COR-L47 (cell line): ENCODE data around the gene NUTM2A.
"Not testable (repeated sequence)": the region's sequence is repeated elsewhere in the genome, so short reads cannot be mapped to it uniquely, and the experiment has no call there.

Experiments used
- DNase-seq: peaks from one replicate; lab custom pipeline; 2025; lab: John Stamatoyannopoulos, UW

Gene NUTM2A, protein sequence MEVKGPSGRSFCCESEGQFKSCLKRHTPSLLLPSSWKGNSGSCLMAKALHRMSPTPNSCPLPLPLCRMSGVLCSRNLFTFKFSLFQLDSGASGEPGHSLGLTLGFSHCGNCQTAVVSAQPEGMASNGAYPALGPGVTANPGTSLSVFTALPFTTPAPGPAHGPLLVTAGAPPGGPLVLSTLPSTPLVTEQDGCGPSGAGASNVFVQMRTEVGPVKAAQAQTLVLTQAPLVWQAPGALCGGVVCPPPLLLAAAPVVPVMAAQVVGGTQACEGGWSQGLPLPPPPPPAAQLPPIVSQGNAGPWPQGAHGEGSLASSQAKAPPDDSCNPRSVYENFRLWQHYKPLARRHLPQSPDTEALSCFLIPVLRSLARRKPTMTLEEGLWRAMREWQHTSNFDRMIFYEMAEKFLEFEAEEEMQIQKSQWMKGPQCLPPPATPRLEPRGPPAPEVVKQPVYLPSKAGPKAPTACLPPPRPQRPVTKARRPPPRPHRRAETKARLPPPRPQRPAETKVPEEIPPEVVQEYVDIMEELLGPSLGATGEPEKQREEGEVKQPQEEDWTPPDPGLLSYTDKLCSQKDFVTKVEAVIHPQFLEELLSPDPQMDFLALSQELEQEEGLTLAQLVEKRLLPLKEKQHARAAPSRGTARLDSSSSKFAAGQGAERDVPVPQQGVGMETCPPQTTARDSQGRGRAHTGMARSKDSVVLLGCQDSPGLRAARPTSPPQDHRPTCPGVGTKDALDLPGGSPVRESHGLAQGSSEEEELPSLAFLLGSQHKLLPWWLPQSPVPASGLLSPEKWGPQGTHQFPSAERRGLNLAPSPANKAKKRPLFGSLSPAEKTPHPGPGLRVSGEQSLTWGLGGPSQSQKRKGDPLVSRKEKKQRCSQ

DNA sequence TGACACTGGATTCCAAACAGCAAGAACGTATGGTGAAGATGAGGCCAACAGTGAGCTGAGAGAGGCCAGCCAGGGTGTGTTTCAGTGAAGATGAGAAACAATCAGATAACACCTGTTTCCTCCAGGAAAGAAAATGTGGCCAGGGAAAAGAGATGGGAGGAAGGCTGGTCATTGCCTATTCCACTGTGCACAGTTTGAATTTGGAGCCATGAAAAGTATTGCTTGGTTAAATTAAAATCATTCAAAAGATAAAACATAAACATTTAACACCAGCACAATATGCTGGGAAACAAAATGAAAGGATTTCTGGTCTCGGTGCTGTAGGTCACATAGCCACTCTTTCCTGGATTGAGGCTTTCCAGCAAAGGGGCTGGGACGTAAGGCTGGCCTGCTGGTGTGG is at the start of gene NUTM2A:
NUTM2A (plus strand) TSS at position 301 of the 400 bp plus-strand sequence. CDS start 383 bp downstream, outside the sequence.
- not testable (repeated sequence) for DNase-seq

DNA sequence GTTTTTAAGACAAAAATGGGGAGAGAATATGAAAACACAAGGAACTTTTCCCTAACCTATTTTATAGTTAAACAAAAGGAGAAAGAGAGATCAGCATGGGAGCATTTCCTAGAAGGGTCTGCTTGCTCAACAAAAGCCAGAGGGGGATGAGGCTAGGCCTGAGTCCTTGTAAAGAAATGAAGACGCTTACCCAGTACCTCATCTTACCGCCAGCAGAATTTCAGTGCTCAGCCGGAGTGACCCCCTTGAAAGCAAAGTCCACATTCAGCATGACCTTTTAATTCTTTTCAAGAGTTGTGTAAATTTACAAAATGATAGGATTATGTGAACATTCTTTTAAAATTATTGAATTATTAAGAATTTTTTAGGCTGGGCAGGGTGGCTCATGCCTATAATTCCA is 47.7 kb upstream of the NUTM2A start:
- not testable (repeated sequence) for DNase-seq

DNA sequence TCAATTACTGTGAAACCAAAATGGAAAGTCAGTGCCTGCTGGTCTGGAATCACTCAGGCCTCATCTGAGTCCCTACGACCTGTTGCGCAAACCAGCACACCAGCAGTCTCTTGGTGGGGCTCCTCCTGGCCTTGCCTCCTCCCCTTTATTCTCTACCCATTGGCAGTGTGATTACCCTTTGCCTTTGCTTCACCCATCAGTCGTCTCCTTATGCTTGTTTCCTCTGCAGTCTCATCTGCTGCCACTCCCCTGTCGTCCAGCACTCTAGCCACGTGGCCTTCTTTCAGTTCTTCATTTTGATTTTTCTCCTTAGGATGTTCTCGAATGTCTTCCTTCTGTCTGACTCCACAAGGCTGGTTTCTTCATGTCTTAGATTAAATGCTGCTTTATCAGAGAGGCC is 40.8 kb upstream of the NUTM2A start:
- not testable (repeated sequence) for DNase-seq

DNA sequence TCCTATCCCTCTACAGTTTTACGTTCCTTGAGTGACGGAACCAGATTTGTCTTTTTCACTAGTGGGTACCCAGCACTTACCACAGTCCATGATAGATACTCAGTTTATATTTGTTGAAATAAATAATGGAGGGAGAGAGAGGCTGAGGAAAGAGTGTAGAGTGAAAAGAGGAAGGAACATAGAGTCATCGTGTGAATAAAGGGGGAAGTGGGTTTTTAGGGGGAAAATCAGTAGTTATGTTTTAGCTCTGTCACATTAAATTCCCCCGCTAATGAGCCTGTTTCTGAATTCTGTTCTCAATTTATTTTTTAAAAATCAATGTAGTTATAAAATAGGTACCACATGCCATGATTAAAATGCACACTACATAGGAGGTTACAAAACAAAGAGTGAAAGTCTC is 39.2 kb upstream of the NUTM2A start:
- DNase-seq: not testable (repeated sequence)

DNA sequence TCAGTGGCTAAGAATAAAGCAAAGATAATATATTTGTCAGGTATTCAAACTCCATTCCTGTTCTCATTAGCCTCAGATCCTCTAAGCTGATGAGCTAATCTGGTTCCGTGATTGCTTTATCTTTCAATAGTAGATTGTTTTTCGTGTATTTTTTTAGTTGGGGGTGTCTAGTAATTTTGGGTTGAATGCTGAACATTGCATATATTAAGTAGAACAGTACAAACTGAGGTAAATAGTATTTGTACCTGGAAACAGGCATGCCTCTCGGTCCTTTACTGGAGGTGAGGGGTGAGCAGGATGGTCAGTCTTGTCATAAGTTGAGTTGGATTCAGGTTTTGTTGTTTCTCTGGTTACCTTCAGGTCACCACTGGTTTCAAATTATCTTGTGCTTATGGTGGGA is 37.7 kb upstream of the NUTM2A start:
- not testable (repeated sequence) for DNase-seq

DNA sequence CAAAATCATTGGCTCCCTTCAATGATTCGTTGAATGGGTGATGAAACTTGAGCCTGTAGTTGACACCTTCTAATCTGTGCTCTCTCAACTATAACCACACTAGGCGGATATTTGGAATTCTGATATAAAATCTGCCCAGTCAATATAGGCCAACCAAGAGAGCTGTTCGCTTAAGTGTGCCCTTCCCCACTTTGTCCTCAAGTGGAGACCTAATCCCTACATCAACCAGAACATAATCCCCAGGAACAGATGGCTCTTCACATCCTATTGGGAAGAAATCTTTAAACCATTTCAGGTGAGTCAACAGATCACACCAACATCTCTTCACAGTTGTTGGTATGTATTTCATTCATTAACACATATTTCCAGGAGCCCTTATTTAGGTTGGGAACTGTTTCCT is 33.4 kb upstream of the NUTM2A start:
- not testable (repeated sequence) for DNase-seq

DNA sequence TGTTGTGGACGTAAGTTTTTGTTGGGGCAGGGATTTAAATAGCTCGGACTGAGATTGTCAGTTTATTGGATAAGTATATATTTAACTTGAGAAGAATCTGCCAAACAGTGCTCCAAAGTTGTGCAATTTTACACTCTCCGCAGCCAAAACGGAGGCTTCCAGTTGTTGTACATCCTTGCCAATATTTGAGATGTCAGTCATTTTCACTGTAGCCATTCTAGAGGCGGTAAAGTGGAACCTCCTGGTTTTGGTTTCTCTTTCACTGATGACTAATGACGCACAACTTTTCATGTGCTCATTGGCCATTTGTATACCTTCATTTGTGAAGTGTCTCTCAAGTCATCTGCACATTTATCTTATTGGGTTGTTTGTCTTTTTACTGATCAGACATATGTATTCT is 24.3 kb upstream of the NUTM2A start:
- not testable (repeated sequence) for DNase-seq

DNA sequence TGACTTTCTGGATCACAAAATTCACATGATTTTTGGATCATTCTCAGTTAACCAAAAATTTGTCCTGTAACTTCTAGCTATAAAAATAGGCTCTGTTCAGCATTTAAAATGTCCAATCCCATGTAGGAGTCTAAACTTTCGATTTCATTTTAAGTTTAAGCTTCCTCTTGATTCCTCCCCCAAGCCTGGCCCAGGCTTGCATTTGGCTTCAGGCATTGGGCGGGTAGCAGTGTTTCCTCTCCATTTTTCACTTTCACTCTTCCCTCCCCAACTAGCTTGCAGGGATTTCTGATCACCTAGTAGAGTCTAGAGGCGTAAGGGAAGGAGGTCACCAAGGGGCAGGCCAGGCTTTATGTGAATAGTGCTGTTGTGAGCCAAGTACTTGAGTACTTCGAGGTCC is 20.4 kb upstream of the NUTM2A start:
- not testable (repeated sequence) for DNase-seq

DNA sequence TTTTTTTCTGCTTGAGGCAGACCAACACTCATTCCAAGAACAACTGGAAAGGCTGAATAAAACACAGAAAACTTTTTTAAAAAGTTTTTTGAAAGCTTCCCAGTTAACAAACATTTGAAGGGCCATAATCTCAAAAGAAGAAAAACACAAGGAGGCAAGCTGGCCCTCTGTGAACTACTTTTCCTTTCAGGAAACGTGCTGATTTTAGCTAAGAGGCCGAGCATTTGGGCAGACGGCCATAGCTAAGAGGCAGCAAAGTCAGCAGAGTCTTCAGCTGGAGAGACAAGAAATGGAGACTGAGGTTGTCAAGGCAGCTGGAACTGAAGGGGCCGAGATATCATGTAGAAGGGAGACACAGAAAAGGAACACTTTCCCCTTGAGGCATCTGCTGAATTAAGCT is 18.3 kb upstream of the NUTM2A start:
- DNase-seq: not testable (repeated sequence)

DNA sequence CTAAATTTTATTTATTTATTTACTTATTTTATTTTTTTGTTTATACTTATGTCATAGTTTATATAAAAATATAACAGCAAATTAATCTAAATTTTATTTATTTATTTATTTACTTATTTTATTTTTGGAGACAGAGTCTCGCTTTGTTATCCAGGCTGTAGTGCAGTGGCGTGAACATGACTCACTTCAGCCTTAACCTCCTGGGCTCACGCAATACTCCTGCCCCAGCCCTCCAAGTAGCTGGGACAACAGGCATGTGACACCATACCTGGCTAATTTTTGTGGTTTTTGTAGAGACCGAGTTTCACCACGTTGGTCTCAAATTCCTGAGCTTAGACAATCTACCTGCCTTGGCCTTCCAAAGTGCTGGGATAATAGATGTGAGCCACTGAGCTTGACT is 14.9 kb upstream of the NUTM2A start:
- DNase-seq: not testable (repeated sequence)

DNA sequence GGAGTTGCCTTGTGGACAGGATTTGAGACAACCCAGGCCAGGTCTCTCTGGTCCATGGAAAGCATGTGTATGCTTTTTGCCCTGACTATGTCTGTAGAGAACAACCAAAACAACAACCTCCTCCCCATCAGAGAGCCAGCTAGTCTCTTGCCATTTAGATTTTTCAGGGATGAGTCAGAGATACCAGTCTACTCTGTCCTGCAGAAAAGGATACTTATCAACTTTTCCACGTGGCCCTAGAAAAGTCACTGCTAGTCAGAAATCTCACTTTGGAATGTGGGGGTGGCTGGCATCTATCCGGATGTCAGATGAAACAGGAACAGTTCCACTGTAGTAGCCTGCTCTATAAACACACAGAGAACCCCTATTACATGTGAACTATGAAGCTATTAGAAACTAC is 13.4 kb upstream of the NUTM2A start:
- not testable (repeated sequence) for DNase-seq

DNA sequence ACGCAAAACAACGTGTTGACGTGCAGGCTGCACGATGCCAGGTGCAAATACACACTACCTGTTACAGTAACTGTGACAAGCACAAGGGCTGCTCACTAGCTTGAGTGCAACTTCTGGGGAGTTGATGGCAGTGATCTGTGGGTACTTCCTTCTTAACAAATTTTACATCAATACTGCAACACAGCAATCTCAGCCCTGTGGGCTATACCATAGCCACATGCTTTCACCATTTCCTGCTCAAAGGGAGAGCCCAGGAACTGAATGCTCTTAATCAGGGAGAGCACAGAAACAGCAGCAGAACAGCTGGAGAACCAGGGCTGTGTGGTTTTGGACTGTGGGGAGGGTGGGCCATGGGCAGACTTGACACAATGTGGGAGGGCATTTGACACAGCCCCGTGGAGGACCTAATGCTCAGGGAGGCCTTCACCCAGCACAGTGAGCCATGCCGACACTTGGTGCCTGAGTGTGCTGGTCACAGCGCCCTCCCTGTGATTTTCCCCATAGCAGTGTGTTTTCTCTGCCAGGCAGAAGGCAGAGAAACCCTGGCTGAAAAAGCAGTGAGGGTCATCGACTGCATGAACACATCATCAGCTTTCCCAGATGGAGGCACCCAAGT is 12.0 kb upstream of the NUTM2A start:
- DNase-seq: not testable (repeated sequence)

DNA sequence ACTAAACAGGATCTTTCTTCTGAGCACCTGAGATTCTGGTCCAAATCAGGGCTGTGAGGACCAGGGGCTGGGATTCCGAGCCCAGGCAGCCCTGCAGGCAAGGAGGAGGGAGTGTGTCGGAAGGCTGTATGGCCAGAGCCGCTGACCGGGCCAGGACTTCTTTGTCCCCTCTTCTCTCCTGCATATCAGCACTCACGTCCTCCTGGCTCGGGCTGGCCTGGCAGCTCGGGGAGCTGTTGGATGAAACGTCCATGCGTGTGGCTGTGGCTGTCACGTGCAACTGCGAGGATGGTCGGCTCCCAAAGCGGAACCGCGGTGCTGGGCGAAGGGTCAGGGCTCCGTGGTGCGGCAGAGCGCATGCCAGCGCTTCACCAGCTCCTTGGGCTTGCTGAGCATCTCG is 11.4 kb upstream of the NUTM2A start:
- DNase-seq: not testable (repeated sequence)

DNA sequence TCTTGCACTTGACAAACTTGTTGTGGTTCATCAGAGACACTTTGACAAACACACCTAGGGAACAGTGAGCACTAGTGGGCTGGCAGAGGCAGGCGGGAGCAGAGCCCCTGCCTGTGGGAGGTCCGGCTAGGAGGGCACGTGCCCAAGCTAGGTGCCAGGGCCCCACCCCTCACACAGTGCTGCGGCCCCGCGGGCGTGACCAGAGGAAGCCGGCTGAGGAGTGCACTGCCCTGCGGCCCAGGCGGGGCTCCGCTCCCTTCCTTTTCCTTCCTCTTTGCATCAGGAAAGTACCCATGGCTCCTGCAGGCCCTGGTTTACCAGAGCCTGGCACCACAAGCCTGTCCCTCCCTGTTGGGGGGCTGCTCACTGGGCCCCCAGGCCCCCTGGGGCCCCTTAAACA is 9.1 kb upstream of the NUTM2A start:
- DNase-seq: not testable (repeated sequence)

DNA sequence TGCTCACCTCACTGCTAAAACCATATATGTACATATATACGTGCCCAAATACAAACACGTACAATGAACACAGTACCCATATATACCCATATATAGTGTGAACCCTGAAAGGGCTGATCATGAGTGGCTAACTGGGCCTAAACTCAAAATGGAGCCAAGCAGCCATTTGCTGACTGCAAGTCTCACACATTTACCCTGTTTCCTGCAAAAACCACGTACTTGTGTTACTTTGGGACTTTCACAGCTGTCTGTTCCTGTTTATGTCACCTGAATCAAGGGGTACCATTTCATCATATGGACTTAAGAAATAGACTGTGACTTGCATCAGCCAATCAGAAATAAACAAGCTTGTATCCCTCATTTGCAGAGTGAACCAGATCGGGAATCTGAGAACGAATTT is 5.9 kb upstream of the NUTM2A start:
- not testable (repeated sequence) for DNase-seq

DNA sequence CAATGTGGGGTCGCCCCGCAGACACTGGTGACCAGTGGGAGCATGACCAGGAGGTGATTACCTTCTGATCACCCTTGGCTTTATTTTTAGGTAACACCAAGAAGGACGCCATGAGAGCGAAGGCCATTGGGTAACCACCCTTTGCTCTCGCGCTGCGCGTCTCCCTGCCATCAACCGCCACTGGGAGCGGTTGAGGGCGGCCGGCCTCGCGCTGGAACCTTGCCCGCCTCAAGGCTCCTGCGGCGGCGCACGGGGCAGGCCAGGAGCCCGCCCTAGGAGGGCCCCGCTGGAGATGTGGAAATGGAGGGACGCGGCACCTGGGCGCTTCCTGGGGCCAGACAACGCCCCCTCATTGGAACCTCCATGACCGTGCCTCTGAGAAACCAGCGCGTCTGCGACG is 2.5 kb upstream of the NUTM2A start:
- not testable (repeated sequence) for DNase-seq

DNA sequence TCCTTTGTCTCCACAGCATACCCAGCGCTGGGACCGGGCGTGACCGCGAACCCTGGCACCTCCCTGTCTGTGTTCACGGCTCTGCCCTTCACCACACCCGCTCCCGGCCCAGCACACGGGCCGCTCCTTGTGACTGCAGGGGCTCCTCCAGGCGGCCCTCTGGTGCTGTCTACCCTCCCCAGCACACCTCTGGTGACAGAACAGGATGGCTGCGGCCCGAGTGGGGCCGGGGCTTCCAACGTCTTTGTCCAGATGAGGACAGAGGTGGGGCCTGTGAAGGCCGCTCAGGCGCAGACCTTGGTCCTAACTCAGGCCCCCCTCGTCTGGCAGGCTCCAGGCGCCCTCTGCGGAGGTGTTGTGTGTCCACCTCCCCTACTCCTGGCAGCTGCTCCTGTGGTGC is 3.0 kb downstream of the NUTM2A start:
- DNase-seq: not testable (repeated sequence)

DNA sequence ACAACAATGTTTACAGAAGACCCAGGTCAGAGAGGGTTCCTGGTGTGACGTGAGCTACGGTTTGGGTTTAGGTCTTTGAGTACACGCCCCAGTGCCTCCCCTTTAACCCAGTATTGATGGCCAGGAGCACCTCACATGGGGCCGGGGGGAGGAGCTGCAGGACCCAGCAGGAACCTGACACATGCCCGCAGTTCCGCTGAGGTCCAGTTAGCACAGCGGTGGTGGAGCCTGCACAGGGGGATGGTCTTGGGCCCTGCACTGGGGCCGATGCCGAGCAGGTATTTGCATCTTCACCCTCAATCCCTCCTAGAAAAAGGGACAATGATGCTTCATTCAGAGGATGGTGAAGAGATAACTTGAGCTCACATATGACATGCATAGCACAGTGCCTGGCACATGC is 4.0 kb downstream of the NUTM2A start:
- not testable (repeated sequence) for DNase-seq

DNA sequence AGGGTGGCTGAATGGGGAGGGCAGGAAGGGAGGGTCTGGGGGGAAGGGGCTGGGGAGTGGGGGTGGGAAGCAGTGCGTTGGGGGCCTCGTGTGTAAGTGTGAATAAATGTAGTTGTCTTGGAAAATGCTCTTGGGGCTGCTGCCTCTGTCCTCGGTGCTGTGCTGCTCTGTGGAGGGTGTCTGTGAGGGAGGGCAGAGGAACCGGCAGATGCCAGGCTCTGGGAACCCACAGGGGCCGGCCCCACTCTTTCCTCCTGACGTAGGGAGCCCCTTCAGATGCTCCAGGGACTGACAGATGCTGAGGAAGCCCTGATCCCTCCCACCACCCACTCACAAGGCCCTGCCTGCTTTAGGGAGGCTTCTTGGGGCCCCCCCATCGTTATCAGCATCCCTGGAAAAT is 9.6 kb downstream of the NUTM2A start:
- not testable (repeated sequence) for DNase-seq

DNA sequence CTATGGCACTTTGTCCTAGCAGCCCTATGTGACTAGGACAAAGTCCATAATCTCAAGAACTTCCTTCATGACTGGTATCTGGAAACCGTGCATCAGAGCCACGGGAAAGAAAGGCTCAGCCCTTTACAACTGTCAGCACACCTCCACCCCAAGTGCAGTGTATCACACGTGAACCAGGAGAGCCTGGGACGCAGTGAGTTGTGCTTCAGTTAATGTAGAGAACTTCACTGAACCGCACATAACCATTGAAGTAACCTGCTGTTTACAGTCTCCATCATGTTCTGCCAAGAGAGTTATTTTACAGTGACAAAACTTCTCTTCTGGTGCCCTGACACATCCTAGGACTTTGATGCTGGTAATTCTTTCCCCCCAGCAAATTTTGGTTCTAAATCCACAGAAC is 12.0 kb downstream of the NUTM2A start:
- DNase-seq: not testable (repeated sequence)

DNA sequence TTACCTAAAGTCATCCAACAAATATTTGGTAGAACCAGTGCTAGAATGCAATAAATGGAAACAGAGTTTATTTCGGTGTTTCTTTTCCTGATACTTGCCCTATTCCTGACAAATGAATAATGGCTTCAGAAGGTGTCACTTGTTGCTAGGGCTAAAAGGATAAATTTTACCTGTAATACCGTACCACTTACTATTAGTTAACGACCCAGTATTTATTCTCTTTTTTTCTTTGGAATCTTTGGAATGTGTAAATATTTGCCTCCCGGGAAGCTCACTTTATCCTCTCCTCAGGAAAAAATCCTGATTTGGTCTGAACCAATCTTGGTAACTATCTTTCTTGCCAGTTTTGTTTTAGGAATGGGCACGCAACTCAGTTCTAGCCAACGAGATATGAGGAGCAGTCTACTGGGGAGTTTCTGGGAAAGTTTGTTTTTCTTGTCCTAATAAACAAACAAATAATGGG is 14.1 kb downstream of the NUTM2A start:
- DNase-seq: not testable (repeated sequence)

DNA sequence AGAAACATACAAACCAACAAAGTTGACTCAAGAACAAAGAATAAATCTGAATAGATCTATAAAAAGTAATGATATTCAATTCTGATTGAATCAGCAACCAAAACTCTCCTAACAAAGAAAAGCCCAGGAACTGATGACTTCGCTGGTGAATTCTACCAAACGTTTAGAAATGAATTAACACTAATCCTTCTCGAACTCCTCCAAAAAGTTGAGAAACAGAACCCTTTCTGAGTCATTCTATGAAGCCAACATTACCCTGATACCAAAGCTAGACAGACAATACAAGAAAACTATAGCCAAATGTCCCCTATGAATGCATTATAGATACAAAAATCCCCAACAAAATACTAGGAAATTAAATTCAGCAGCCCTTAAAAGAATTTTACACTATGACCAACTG is 16.9 kb downstream of the NUTM2A start:
- not testable (repeated sequence) for DNase-seq
